ENCODE results near the gene INAVA.

- TF ChIP-seq JUN (CRISPR knock-in tag; IDR thresholded peaks at IDR 0.05) (no peak), ZBTB4 (CRISPR knock-in tag; IDR thresholded peaks at IDR 0.05; ENCODE audit: borderline replicate concordance) (no peak), ZNF563 (CRISPR knock-in tag; IDR thresholded peaks at IDR 0.05) (no peak), MXD3 (CRISPR knock-in tag; IDR thresholded peaks at IDR 0.05) (no peak), CCDC6 (CRISPR knock-in tag; IDR thresholded peaks at IDR 0.05) (no peak), NPAS2 (CRISPR knock-in tag; IDR thresholded peaks at IDR 0.05; ENCODE audit: borderline replicate concordance) (no peak), CTCF (CRISPR knock-in tag; IDR thresholded peaks at IDR 0.05) (no peak)
These were observed 67.9 kb downstream of the INAVA start for GRCh38 chr1:200962631-200963030.
